ENCODE results near the gene RASSF10. TPM values are rescaled to one million over a fixed set of nuclear protein-coding genes. Genes with fewer than 3 reads are reported as not detected.

The RASSF10 gene
- total and polyA plus RNA-seq, 2 experiments from 2014 or later = 8.2 TPM; not detected in 1

DNA sequence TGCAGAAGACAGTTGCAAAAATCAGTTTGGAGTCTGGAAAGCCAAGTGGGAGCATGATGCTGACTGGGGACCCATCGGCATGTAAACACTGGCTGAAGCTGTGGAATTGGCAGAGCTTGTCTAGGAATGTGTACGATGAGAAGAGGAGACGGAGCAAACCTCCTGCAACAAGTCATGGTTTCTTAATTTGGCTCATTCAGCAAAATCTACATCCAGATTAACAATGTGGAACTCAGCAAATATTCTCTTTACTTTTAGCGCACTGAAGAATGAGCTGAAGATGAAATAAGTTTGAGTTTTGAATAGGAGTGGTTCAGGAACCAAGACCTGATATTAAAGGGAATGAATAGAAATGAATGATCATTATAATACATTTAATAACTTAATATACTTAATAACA is 26.6 kb downstream of the RASSF10 start:
- TF ChIP-seq CTCF (IDR thresholded peaks at IDR 0.05; ENCODE audit: low read depth, low read length) = no peak

DNA sequence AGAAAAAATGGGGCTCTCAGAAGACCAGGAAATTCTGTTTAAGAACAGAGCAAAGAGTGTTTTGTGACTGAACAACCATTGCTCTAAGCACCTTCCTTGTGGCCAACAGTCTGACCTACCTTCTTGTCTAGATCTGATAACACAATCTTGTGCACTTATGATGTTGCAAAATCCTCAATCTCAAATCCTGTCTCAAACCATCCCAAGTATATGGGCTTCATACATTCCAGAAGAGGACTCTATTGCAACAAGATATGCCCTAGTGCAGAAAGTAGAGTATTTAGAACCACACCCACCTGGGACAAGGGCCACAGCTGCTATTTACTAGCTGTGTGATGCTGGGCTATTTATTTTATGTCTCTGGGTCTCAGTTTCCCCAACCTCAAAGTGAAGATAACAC is 27.1 kb downstream of the RASSF10 start:
- Histone ChIP-seq H3K4me1 (ENCODE audit: low read depth) (no peaks in the 10 kb centered on the region), H3K27ac (no peak overlapping the region), H3K36me3 (no peaks in the 10 kb centered on the region), H3K27me3 (peaks cover 15% of the 10 kb centered on the region), H3K4me3 (no peak overlapping the region), H3K9me3 (ENCODE audit: low read depth) (no peaks in the 10 kb centered on the region)
- no peak for DNase-seq (ENCODE audit: low read depth in 1 of 2, low spot score in 1 of 2)
- TF ChIP-seq CTCF (IDR thresholded peaks at IDR 0.05; ENCODE audit: low read depth, low read length) = no peak

More for the DNA sequence above, 26.6 kb downstream of the RASSF10 start:
- Histone ChIP-seq H3K9me3 (ENCODE audit: low read depth) (no peaks in the 10 kb centered on the region), H3K36me3 (no peaks in the 10 kb centered on the region), H3K4me3 (no peak overlapping the region), H3K27me3 (peaks cover 15% of the 10 kb centered on the region), H3K27ac (no peak overlapping the region), H3K4me1 (ENCODE audit: low read depth) (no peaks in the 10 kb centered on the region)
- no peak for DNase-seq (ENCODE audit: low read depth in 1 of 2, low spot score in 1 of 2)

GRCh38 chr11:13038366-13038765 is 29.2 kb downstream of the RASSF10 start:
- no peaks in the 10 kb centered on the region for H3K36me3 ChIP-seq
- no peak for DNase-seq (ENCODE audit: low read depth in 1 of 2, low spot score in 1 of 2)
- H3K4me3 ChIP-seq = no peak overlapping the region

GRCh38 chr11:13039126-13039525 is 30.0 kb downstream of the RASSF10 start:
- Histone ChIP-seq H3K36me3 (no peaks in the 10 kb centered on the region), H3K4me3 (no peak overlapping the region), H3K27me3 (peaks cover 15% of the 10 kb centered on the region), H3K27ac (no peak overlapping the region), H3K4me1 (ENCODE audit: low read depth) (peaks cover 11% of the 10 kb centered on the region), H3K9me3 (ENCODE audit: low read depth) (no peaks in the 10 kb centered on the region)
- TF ChIP-seq CTCF (IDR thresholded peaks at IDR 0.05; ENCODE audit: low read depth, low read length) = no peak
- DNase-seq (ENCODE audit: low read depth in 1 of 2, low spot score in 1 of 2) = no peak

More at GRCh38 chr11:13038366-13038765, 29.2 kb downstream of the RASSF10 start:
- Histone ChIP-seq H3K4me1 (ENCODE audit: low read depth) (peaks cover 3% of the 10 kb centered on the region), H3K9me3 (ENCODE audit: low read depth) (no peaks in the 10 kb centered on the region), H3K27me3 (peaks cover 15% of the 10 kb centered on the region), H3K27ac (no peak overlapping the region)
- TF ChIP-seq CTCF (IDR thresholded peaks at IDR 0.05; ENCODE audit: low read depth, low read length) = no peak

DNA sequence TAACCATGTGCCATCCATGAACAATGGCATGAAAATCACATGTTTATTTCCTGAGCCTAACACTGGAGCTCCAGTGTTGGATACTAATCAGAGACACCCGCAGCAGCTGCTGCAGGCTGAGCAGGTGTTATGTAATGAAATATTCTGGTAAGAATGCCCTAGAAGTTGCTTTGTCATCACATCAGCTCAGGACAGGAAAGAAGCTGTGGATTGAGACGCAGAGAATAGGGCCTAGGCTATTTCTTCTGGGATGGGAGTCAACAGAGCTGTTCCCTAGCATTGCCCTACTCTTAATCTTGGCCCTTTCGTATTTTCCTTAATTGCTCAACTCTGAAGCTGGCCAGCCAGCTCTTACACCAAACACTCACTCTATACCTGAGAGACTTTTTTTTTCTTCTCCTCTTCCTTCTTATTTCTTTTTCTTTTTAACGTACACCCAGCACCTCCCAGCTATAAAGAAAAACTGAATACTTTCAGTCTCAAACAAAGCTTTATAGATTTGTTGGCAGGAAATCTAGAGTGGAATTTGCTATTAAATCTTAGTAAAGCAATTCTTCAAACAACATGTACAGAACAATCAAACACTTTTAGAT is 31.9 kb downstream of the RASSF10 start:
- Histone ChIP-seq H3K9me3 (ENCODE audit: low read depth) (no peaks in the 10 kb centered on the region), H3K27ac (no peak overlapping the region), H3K4me1 (ENCODE audit: low read depth) (peaks cover 12% of the 10 kb centered on the region), H3K27me3 (peaks cover 3% of the 10 kb centered on the region), H3K4me3 (no peak overlapping the region), H3K36me3 (no peaks in the 10 kb centered on the region)
- TF ChIP-seq CTCF (IDR thresholded peaks at IDR 0.05; ENCODE audit: low read depth, low read length) = no peak
- no peak for DNase-seq (ENCODE audit: low read depth in 1 of 2, low spot score in 1 of 2)

Measured in cardiac muscle cell (in vitro differentiated cells and primary cell).